Measurements from ENCODE around the gene PITX3. TPM values are rescaled to one million over a fixed set of nuclear protein-coding genes. Genes with fewer than 3 reads are reported as not detected.

Gene PITX3
- total and polyA plus RNA-seq, 9 donors, result 12.5 to 27.1 (median 17.9) TPM

DNA sequence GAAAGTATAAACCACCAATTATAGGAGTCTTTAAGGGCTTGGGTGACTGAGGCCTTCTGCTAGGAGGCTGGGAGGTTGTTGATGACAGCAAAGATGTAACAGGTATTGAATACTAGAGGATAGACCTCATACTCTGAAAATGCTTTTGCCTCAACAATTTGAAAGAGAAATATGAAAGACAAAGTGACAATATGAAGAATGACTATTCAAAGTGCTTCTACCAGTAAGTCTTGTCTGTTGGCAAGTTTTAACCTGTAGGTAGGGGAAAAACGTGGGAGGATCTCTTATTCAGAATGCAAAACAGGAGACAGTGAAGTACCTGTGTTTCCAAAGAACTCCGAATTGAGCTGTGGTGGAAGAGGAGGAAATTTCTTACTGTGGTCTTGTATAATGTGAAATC, 42.2 kb upstream of the PITX3 start:
- H3K4me3 ChIP-seq (ENCODE audit: low read length), result no peak overlapping the region
- 81% methylated on average over 2 of the region's 2 CpGs for WGBS (ENCODE audit: insufficient coverage)
- H3K4me1 ChIP-seq (ENCODE audit: control insufficient read depth, insufficient read depth, low read length), result peaks cover 25% of the 10 kb centered on the region
- peaks cover 2% of the 10 kb centered on the region for H3K36me3 ChIP-seq (ENCODE audit: control insufficient read depth, insufficient read depth, low read length)
- H3K27me3 ChIP-seq (ENCODE audit: control insufficient read depth, insufficient read depth, low read length), result no peaks in the 10 kb centered on the region
- no peak overlapping the region for H3K27ac ChIP-seq (ENCODE audit: low read length)
- H3K9me3 ChIP-seq (replicated peaks; ENCODE audit: control insufficient read depth, low read depth, low read length), result no peaks in the 10 kb centered on the region
- DNase-seq, result no peak

DNA sequence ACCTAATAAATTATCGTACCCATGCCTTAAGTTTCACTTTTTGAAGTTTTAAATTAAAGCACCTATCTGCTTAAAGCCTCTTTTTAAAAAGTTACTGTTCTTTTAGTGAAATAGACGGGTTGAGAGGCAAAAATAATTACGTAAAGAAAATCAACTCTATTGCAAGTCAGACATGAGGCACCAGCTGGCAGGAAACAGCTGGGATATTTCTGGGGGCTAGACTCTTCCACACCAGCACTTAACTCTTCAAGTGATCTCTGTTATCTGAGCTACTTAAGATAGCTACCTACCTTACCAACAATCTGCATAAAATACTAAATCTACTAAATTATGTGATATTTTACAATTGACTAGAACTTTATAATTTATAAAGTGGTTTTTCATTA, 39.8 kb upstream of the PITX3 start:
- Histone ChIP-seq H3K27me3 (ENCODE audit: control insufficient read depth, insufficient read depth, low read length) (no peaks in the 10 kb centered on the region), H3K4me3 (ENCODE audit: low read length) (peak overlapping the region; percentile 24), H3K4me1 (ENCODE audit: control insufficient read depth, insufficient read depth, low read length) (peaks cover 21% of the 10 kb centered on the region), H3K9me3 (replicated peaks; ENCODE audit: control insufficient read depth, low read depth, low read length) (no peaks in the 10 kb centered on the region), H3K27ac (ENCODE audit: low read length) (peak overlapping the region; percentile 93), H3K36me3 (ENCODE audit: control insufficient read depth, insufficient read depth, low read length) (peaks cover 10% of the 10 kb centered on the region)
- WGBS (ENCODE audit: insufficient coverage), result no CpG with 5 or more reads among the region's 3 CpGs
- DNase-seq, result peak; percentile 82

DNA sequence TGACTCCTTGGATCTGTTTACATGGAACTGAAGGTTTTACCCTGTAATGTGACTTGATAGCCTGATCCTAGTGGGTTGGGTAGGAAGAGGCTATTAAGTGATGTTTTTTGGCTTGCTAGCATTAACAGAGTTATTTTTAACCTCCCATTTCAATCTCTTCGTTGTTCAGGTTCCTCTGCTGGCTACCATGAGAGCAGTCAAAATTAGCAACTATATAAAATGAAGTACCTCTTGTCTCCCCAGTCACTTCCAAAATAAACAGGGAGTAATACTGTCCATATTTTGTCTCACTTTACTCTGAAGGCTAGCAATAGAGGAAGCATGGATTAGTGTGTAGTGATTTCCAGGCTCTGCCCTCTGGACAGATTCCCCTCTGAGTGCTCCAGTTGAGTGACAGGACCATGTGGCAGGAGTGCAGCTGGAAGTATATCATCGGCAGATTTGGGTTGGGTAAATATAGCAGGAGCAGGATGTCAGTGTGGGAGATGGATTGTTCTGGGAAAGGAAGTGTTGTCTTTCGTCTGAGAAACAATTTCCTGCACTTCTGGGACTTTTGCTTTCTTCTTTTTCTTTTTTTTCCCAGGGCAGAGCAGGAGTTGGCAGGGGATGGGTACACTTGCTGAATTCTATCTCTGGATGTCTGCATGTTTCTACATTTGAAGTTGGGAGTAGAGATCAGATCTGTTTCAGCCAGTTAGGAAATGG, 39.2 kb upstream of the PITX3 start:
- H3K36me3 ChIP-seq (ENCODE audit: control insufficient read depth, insufficient read depth, low read length), result peaks cover 10% of the 10 kb centered on the region
- H3K27ac ChIP-seq (ENCODE audit: low read length), result peak overlapping the region; percentile 93
- no peaks in the 10 kb centered on the region for H3K9me3 ChIP-seq (replicated peaks; ENCODE audit: control insufficient read depth, low read depth, low read length)
- WGBS (ENCODE audit: insufficient coverage), result no CpG with 5 or more reads among the region's 3 CpGs
- peaks cover 21% of the 10 kb centered on the region for H3K4me1 ChIP-seq (ENCODE audit: control insufficient read depth, insufficient read depth, low read length)
- H3K27me3 ChIP-seq (ENCODE audit: control insufficient read depth, insufficient read depth, low read length), result no peaks in the 10 kb centered on the region
- H3K4me3 ChIP-seq (ENCODE audit: low read length), result peak overlapping the region; percentile 24
- peak; percentile 95 for DNase-seq

DNA sequence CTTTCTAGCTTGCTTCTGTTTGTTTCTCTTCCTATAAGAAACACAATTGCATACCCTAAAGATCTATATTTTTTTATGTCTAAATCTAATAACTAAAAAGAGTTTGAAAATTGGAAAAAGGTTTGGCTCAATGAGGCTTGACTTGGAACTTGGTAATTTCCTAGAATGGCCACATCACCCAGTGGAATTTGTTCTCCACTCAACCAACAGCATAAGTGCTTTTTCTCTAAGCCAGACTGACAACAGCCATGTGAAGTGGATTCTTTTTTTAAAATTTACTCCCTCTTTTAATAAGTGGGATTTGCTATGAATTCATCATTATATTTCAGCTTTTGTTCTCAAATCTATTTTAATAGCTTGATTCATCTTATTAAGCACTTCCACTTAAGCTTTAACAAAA, 37.8 kb upstream of the PITX3 start:
- H3K4me1 ChIP-seq (ENCODE audit: control insufficient read depth, insufficient read depth, low read length), result peaks cover 21% of the 10 kb centered on the region
- peak overlapping the region; percentile 93 for H3K27ac ChIP-seq (ENCODE audit: low read length)
- no peak for DNase-seq
- peaks cover 8% of the 10 kb centered on the region for H3K36me3 ChIP-seq (ENCODE audit: control insufficient read depth, insufficient read depth, low read length)
- no peaks in the 10 kb centered on the region for H3K27me3 ChIP-seq (ENCODE audit: control insufficient read depth, insufficient read depth, low read length)
- no peak overlapping the region for H3K4me3 ChIP-seq (ENCODE audit: low read length)
- no peaks in the 10 kb centered on the region for H3K9me3 ChIP-seq (replicated peaks; ENCODE audit: control insufficient read depth, low read depth, low read length)

DNA sequence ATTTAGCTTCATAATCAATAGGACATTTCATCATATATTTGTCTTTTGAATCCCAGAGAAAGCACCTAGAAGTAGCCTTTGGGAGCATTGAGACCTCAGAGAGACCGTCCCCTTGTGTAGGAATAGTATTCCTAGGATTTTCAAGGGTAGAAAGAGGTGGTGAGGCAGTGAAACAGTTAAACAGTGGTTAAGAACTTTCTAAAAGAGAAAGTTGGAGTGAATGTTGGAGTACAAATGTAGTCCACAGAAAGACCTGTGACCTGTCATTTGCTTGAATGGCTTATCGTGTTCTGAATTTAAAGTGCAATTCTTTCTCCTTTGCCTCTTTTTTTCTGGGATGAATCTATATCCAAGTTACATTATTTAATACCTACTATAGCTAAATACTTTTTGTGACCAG, 34.0 kb upstream of the PITX3 start:
- Histone ChIP-seq H3K36me3 (ENCODE audit: control insufficient read depth, insufficient read depth, low read length) (peaks cover 12% of the 10 kb centered on the region), H3K27me3 (ENCODE audit: control insufficient read depth, insufficient read depth, low read length) (no peaks in the 10 kb centered on the region), H3K4me3 (ENCODE audit: low read length) (no peak overlapping the region), H3K9me3 (replicated peaks; ENCODE audit: control insufficient read depth, low read depth, low read length) (no peaks in the 10 kb centered on the region), H3K4me1 (ENCODE audit: control insufficient read depth, insufficient read depth, low read length) (peaks cover 16% of the 10 kb centered on the region), H3K27ac (ENCODE audit: low read length) (no peak overlapping the region)
- whole genome bisulfite sequencing (ENCODE audit: insufficient coverage), result 83% methylated on average over 1 of the region's 2 CpGs
- DNase-seq, result no peak

DNA sequence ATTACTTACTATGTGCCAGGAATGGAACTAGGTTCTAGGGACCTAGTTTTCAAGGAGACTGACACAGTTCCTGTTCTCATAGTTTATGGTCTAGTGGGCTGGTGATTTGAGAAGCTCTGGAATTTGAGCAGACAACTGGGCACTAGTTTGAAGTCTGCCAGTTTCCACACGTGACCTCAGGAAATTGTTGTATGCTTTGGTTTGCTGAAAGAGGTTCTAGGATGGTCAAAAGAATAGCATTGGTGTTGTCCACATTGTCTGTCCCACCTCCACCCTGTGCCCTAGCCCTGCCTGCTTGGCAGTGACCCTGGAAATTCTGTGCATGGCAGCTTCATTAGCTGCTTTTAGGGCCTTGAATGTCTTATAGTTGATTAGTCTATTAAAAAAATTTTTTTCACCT, 32.8 kb upstream of the PITX3 start:
- peaks cover 11% of the 10 kb centered on the region for H3K4me1 ChIP-seq (ENCODE audit: control insufficient read depth, insufficient read depth, low read length)
- peak overlapping the region; percentile 53 for H3K27ac ChIP-seq (ENCODE audit: low read length)
- H3K27me3 ChIP-seq (ENCODE audit: control insufficient read depth, insufficient read depth, low read length), result no peaks in the 10 kb centered on the region
- peaks cover 12% of the 10 kb centered on the region for H3K36me3 ChIP-seq (ENCODE audit: control insufficient read depth, insufficient read depth, low read length)
- no peaks in the 10 kb centered on the region for H3K9me3 ChIP-seq (replicated peaks; ENCODE audit: control insufficient read depth, low read depth, low read length)
- 60% methylated on average over 1 of the region's 1 CpG for WGBS (ENCODE audit: insufficient coverage)
- peak; percentile 43 for DNase-seq
- H3K4me3 ChIP-seq (ENCODE audit: low read length), result no peak overlapping the region

DNA sequence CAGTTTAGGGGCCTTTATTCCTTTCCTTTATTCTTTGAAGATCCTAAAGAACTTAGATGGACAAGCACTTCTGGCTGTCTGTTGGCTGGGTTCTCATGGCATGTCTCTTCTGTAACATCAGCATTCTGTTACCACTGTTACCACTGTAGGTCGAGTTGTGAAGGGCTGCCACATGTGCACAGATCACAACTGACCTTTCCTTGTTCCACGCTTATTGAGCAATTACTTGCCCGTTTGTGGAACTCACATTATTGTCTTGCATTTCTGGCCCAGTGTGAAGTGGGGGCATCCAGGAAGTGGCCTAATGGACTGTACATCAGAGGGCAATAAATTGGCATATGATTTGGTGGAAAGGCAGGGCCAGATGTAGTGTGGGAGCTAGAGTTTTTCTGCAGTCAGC, 27.7 kb upstream of the PITX3 start:
- Histone ChIP-seq H3K4me3 (ENCODE audit: low read length) (no peak overlapping the region), H3K27me3 (ENCODE audit: control insufficient read depth, insufficient read depth, low read length) (no peaks in the 10 kb centered on the region), H3K9me3 (replicated peaks; ENCODE audit: control insufficient read depth, low read depth, low read length) (no peaks in the 10 kb centered on the region), H3K27ac (ENCODE audit: low read length) (peak overlapping the region; percentile 83), H3K4me1 (ENCODE audit: control insufficient read depth, insufficient read depth, low read length) (peaks cover 20% of the 10 kb centered on the region), H3K36me3 (ENCODE audit: control insufficient read depth, insufficient read depth, low read length) (peaks cover 10% of the 10 kb centered on the region)
- WGBS (ENCODE audit: insufficient coverage), result 48% methylated on average over 3 of the region's 3 CpGs
- peak; percentile 86 for DNase-seq

DNA sequence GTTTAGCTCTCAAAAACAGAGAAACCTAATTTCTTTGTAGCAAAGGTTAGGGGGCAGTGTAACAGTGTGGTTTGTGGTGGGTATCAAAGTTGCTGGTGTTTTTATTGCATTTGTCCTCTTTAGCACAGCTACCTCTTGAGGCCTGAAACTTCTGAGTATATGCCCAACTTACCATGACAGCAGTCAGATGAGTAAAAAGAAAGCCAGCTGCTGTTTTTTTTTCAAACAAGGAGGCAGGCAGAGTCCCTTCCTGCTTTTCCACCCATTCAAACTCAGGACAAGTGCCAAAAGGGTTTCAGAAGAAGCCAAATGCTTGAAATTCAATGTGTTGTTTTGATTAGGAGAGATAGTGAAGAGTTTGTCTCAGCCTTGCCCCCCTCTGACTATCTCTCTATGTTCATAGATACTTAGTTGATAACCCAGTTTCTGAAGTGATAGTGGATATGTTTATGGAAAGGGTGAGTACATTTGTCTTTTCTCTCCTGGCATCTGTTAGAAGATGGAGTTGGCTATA, 27.1 kb upstream of the PITX3 start:
- peaks cover 18% of the 10 kb centered on the region for H3K4me1 ChIP-seq (ENCODE audit: control insufficient read depth, insufficient read depth, low read length)

DNA sequence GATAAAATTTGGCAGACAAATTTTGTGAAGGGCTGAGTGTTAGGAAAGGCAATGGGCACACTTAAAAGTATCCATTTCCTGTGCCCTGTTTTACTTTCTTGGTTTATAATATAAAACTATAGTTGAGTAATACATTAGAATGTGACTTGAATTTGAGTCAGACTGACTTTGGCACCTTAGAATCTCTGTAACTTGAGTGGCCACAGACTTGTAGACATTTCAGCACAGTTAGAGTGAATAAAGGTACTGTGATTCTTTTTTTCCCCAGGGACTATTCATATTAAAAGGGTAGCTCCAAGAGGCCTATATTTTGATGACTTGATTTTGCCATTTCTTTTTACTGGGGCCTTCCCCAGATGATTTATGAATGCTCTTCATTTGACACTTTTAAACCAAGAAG, 26.4 kb upstream of the PITX3 start:
- Histone ChIP-seq H3K9me3 (replicated peaks; ENCODE audit: control insufficient read depth, low read depth, low read length) (no peaks in the 10 kb centered on the region), H3K36me3 (ENCODE audit: control insufficient read depth, insufficient read depth, low read length) (peaks cover 14% of the 10 kb centered on the region), H3K4me1 (ENCODE audit: control insufficient read depth, insufficient read depth, low read length) (peaks cover 20% of the 10 kb centered on the region), H3K27ac (ENCODE audit: low read length) (peak overlapping the region; percentile 83), H3K4me3 (ENCODE audit: low read length) (no peak overlapping the region), H3K27me3 (ENCODE audit: control insufficient read depth, insufficient read depth, low read length) (no peaks in the 10 kb centered on the region)
- no peak for DNase-seq

More for the DNA sequence above, 27.1 kb upstream of the PITX3 start:
- peak; percentile 59 for DNase-seq
- H3K27me3 ChIP-seq (ENCODE audit: control insufficient read depth, insufficient read depth, low read length), result no peaks in the 10 kb centered on the region
- no peak overlapping the region for H3K4me3 ChIP-seq (ENCODE audit: low read length)
- H3K36me3 ChIP-seq (ENCODE audit: control insufficient read depth, insufficient read depth, low read length), result peaks cover 13% of the 10 kb centered on the region
- no peaks in the 10 kb centered on the region for H3K9me3 ChIP-seq (replicated peaks; ENCODE audit: control insufficient read depth, low read depth, low read length)
- H3K27ac ChIP-seq (ENCODE audit: low read length), result peak overlapping the region; percentile 83

DNA sequence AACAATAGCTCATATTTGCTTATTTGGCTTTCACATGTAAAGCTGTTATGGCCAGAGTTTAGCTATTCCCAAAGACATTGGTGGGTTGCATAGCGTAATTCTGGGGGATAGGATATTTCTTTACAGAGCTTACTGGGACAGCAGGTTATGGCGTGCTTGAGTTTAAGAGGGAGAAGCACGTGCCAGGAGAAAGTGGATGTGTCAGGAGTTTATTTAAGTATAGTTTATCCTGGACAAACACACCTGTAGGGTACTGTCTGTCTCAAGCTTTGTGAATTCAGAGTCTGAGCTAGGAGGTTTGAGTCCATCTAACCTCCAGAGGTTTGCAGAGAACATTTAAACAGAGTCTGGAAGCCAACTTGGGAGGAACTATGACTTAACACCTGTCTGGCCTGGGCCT, 25.4 kb upstream of the PITX3 start:
- Histone ChIP-seq H3K4me1 (ENCODE audit: control insufficient read depth, insufficient read depth, low read length) (peaks cover 28% of the 10 kb centered on the region), H3K4me3 (ENCODE audit: low read length) (no peak overlapping the region), H3K36me3 (ENCODE audit: control insufficient read depth, insufficient read depth, low read length) (peaks cover 19% of the 10 kb centered on the region), H3K27me3 (ENCODE audit: control insufficient read depth, insufficient read depth, low read length) (no peaks in the 10 kb centered on the region), H3K9me3 (replicated peaks; ENCODE audit: control insufficient read depth, low read depth, low read length) (no peaks in the 10 kb centered on the region), H3K27ac (ENCODE audit: low read length) (no peak overlapping the region)
- 92% methylated on average over 3 of the region's 3 CpGs for WGBS (ENCODE audit: insufficient coverage)
- no peak for DNase-seq

DNA sequence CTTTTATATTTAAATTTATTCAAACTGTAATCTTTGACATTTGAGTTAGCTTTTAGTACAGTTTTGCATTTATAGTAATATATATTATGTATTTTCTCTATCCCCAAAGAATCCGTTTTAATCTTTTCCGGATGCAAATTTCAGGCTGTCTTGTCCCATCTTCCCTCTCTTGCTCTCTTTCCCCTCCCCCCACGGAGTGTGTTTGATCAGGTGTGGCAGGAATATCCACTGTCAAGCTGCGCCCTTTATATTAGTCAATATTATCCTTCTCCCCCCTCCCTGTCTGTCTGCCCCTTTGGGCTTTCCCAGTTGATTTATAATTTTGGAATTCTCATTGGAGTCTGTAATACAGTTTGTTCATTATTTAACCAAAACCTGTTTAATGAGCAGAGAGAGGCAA, 23.1 kb upstream of the PITX3 start:
- H3K36me3 ChIP-seq (ENCODE audit: control insufficient read depth, insufficient read depth, low read length), result peaks cover 32% of the 10 kb centered on the region
- H3K27me3 ChIP-seq (ENCODE audit: control insufficient read depth, insufficient read depth, low read length), result no peaks in the 10 kb centered on the region
- no peak for DNase-seq
- H3K27ac ChIP-seq (ENCODE audit: low read length), result peak overlapping the region; percentile 68
- no peak overlapping the region for H3K4me3 ChIP-seq (ENCODE audit: low read length)
- no CpG with 5 or more reads among the region's 4 CpGs for WGBS (ENCODE audit: insufficient coverage)
- H3K9me3 ChIP-seq (replicated peaks; ENCODE audit: control insufficient read depth, low read depth, low read length), result no peaks in the 10 kb centered on the region
- peaks cover 34% of the 10 kb centered on the region for H3K4me1 ChIP-seq (ENCODE audit: control insufficient read depth, insufficient read depth, low read length)

All from muscle of leg (tissue), 11 donors.